ACC112 (cell line): ENCODE data around the gene ELOVL1.
A peak's percentile ranks its signal among the peaks of the same experiment; 100 is the strongest.

ENCODE experiments used
- H2AFZ ChIP-seq: fragments of 200-600 bp; sonication (generic); one replicate; pipeline ENCODE4 v1.6.0; 2017; ENCODE audit warnings: antibody characterized with exemption, low read length; ENCODE audit not compliant: unreplicated experiment
- H3K27ac ChIP-seq: fragments of 200-600 bp; sonication (generic); 2 replicates; pipeline ENCODE4 v1.5.1; 2014; ENCODE audit warnings: low read depth, mild to moderate bottlenecking, antibody characterized with exemption, low read length, moderate library complexity
- H3K27me3 ChIP-seq: fragments of 200-600 bp; sonication (generic); 2 replicates; pipeline ENCODE4 v1.6.1; 2014; ENCODE audit warnings: mild to moderate bottlenecking, antibody characterized with exemption, low read length, moderate library complexity, mixed read lengths; ENCODE audit not compliant: insufficient read depth
- H3K36me3 ChIP-seq: fragments of 200-600 bp; sonication (generic); 2 replicates; pipeline ENCODE4 v1.6.1; 2016; ENCODE audit warnings: mild to moderate bottlenecking, antibody characterized with exemption, low read length, moderate library complexity, mixed read lengths; ENCODE audit not compliant: insufficient read depth
- H3K4me1 ChIP-seq: fragments of 200-600 bp; sonication (generic); one replicate; pipeline ENCODE4 v1.6.1; 2016; ENCODE audit warnings: low read length, mixed read lengths; ENCODE audit not compliant: insufficient read depth, unreplicated experiment, control insufficient read depth
- H3K4me3 ChIP-seq: fragments of 200-600 bp; sonication (generic); 2 replicates; pipeline ENCODE4 v1.5.1; 2014; ENCODE audit warnings: mild to moderate bottlenecking, low read depth, low read length
- H3K79me2 ChIP-seq: fragments of 200-600 bp; sonication (generic); one replicate; pipeline ENCODE4 v1.6.0; 2016; ENCODE audit warnings: low read length; ENCODE audit not compliant: control insufficient read depth, unreplicated experiment, insufficient read depth

The ELOVL1 gene

DNA sequence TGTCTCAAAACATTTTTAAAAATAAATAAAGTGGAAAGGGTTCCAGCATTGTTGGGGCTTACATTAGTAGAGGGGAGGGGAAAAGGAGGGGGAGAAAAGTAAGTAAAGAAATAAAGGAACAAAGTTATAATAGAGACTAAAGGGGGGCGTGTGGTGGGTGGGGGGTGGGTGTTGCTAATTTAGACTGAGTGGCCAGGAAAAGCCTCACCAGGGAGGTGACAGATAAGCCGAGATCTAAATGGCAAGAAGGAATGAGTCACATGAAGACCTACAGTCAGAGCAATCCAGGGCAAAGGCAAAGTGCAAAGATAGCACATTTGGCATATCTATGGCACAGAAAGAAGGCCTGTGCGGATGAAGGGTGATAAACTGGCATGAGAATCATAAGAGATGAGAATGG lies 22.7 kb downstream of the ELOVL1 start:
- H3K27me3 ChIP-seq: 0 out of 2 replicates have a peak, but pooled peaks cover 7% of the 10 kb centered on the region
- H3K36me3 ChIP-seq: no peaks in the 10 kb centered on the region
- no peak overlapping the region for H3K4me3 ChIP-seq
- no peak overlapping the region for H2AFZ ChIP-seq
- H3K27ac ChIP-seq: no peak overlapping the region
- H3K4me1 ChIP-seq: peaks cover 19% of the 10 kb centered on the region
- no peaks in the 10 kb centered on the region for H3K79me2 ChIP-seq

DNA sequence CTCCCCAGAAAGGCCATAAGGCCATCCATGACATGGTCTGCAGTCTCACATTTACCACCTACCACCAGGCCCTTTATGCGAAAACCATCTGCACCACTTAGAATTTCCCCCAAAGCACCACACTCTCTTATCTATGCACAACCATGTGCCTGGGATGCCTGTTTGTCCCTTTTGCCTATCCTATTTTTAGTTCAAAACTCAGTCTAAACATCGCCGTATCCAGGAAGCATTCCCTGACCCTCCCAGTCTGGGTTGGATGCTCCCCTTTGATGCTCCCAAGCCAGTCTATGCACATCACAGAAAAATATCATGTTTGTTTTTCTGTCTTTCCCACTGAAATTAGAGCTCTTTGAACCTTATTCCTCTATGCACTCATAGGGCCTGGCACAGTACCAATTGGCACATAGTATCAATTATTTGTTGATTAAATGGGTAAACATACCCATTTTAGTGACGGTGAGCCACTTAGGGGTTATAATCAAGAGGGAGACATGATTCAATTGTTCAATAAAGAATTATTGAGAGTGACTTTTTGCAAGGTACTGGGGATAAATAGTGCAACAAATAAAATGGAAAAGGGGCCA lies 23.5 kb downstream of the ELOVL1 start:
- no peaks in the 10 kb centered on the region for H3K36me3 ChIP-seq
- H3K27me3 ChIP-seq: 0 out of 2 replicates have a peak, but pooled peaks cover 7% of the 10 kb centered on the region
- no peak overlapping the region for H3K27ac ChIP-seq
- H3K4me3 ChIP-seq: no peak overlapping the region
- peaks cover 12% of the 10 kb centered on the region for H3K4me1 ChIP-seq
- no peaks in the 10 kb centered on the region for H3K79me2 ChIP-seq
- H2AFZ ChIP-seq: no peak overlapping the region

DNA sequence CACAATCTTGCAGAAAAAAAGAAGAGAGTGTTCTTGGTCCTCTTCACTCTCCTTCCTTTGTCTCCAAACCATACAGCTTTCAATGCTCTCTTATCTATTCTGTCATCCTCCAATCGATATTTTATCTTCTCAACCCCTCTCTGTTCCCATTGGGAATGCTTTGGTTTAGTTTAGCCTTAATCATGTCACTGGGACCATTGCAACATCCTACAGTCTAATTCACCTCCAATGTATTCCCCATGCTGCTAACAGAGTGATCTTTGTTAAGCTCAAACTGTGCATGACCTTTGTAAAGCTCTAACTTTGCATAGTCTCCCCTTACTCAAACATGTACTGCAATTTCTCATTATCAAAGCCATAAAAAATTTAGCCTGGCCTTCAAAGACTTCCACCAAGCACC lies 27.3 kb downstream of the ELOVL1 start:
- H3K79me2 ChIP-seq: no peaks in the 10 kb centered on the region
- H3K27ac ChIP-seq: no peak overlapping the region
- H3K27me3 ChIP-seq: no peaks in the 10 kb centered on the region
- H2AFZ ChIP-seq: no peak overlapping the region
- H3K4me3 ChIP-seq: no peak overlapping the region
- no peaks in the 10 kb centered on the region for H3K36me3 ChIP-seq
- peaks cover 7% of the 10 kb centered on the region for H3K4me1 ChIP-seq

DNA sequence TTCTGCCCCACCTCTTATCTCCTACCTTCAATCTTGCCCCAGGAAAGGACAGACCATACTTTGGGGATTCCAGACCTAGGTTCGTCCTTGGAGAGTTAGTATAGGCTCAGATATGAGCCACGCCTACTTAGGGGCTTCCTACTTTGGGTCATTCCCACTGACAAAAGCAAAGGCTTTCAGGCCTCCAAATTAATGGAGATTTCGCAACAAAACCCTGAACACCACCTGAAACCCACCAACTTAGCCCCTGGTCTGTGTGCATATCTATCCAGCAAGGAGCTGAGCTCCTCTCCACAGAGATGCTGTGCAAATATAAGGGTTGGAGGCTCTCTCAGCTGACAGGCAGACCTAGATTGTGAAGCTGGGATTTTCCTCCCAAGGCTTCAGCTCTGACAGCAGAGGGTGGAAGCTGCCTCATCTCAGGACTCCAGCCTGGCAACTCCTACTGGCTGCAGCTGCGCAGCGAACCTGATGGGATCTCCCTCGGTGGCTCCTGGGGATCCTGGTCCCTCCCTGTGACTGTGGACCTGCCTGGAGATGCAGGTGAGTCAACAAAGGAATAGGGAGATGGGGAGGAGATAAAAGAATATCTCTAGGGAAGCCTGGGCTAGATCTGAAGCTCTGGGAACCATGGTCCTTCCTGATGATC lies 28.1 kb downstream of the ELOVL1 start:
- Histone ChIP-seq H2AFZ (no peak overlapping the region), H3K27me3 (no peaks in the 10 kb centered on the region), H3K4me1 (no peaks in the 10 kb centered on the region), H3K27ac (no peak overlapping the region), H3K79me2 (no peaks in the 10 kb centered on the region), H3K36me3 (no peaks in the 10 kb centered on the region), H3K4me3 (no peak overlapping the region)

DNA sequence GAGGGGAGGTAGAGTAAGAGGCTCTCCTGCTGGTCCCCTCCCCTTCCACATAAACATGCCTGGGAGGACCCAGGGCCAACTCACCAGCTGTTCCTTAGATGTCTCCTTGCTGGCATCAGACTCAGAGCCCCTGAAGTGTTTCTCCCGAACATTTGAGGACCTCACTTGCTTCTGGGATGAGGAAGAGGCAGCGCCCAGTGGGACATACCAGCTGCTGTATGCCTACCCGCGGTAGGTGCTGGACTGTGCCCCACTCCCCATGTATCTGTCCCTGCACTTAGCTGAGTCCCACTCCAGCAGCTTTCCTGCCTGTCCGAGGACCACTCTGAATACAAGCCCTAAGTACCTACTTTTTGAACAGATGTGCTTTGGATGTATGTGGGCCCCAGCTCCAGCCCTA lies 29.8 kb downstream of the ELOVL1 start:
- Histone ChIP-seq H3K36me3 (no peaks in the 10 kb centered on the region), H3K27ac (no peak overlapping the region), H3K4me1 (no peaks in the 10 kb centered on the region), H3K4me3 (no peak overlapping the region), H3K79me2 (no peaks in the 10 kb centered on the region), H3K27me3 (no peaks in the 10 kb centered on the region), H2AFZ (no peak overlapping the region)

DNA sequence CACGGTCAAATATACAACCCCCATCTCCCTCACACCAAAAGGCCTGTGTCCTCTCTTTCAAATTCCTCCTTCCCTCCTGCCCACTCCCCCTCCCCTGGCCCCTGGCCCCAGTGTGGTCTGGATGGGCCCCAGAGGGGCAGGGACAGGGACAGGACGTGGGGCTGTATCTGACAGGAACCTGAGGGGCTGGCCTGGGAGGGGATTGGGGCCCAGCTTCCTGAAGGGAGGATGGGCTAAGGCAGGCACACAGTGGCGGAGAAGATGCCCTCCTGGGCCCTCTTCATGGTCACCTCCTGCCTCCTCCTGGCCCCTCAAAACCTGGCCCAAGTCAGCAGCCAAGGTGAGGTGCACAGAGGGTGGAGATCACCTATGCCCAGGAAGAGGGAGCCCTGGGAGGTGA lies 30.2 kb downstream of the ELOVL1 start, which contains the start of gene MPL:
MPL (plus strand) TSS at position 231 of the 400 bp plus-strand sequence; CDS start at position 262, 31 bp downstream.
- Histone ChIP-seq H3K4me1 (no peaks in the 10 kb centered on the region), H3K4me3 (no peak within 1 kb of the TSS), H3K36me3 (no peaks in the 10 kb centered on the region), H3K27me3 (no peaks in the 10 kb centered on the region), H3K79me2 (no peaks in the 10 kb centered on the region), H3K27ac (no peak within 1 kb of the TSS), H2AFZ (no peak within 1 kb of the TSS)

DNA sequence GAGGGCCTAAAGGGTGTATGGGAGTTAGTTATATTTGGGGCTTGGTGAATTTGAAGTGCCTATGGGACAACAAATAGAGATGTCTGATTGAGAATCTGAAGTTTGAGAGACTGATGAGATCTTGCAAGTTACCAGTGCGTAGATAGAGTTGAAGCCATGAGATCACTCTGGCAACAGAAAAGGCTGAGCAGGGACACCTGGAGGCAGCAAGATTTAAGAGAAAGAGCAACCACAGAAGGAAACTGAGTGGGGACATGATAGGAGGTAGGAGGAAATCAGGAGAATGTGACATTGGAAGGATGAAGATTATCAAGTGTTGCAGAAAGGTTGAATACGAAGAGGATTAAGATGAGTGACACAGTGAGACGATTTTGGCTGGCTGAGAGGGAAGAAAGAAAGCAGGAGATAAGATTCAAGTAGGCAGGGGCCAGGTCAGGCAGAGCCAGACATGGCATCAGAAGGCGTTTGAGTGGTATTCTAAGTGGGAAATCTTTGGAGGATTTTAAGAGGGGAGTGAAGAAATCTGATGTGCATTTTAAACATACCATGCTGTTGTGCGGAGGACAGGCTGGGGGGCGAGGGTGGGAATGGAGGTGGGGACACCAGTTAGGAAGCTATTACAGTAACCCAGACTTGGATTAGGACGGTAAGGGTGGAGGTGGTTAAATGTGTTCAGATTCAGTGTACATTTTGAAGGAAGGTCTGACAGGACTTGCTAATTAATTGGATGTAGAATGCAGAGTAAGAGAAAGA lies 33.2 kb downstream of the ELOVL1 start:
- H3K36me3 ChIP-seq: no peaks in the 10 kb centered on the region
- H3K4me3 ChIP-seq: no peak overlapping the region
- H3K27me3 ChIP-seq: no peaks in the 10 kb centered on the region
- H3K79me2 ChIP-seq: no peaks in the 10 kb centered on the region
- no peak overlapping the region for H2AFZ ChIP-seq
- peaks cover 12% of the 10 kb centered on the region for H3K4me1 ChIP-seq
- H3K27ac ChIP-seq: no peak overlapping the region

DNA sequence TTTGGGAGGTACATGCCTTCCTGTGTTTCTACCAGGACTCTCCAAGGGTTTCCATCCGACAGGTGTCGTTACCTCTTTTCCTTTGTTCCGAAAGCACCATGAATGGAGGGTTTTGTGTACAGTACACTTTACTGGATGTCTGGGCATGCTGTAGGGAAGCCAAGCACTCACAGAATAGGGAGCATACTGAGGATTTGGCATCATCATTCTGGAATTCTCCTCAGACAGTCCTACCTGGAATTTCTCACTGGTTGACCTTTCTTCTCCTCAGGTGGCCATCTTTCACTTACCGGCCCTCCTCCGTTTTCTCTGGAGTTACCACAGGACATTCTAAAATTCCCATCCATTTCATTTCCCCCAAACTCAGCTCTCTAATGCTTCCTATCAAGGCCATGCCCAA lies 36.1 kb downstream of the ELOVL1 start:
- Histone ChIP-seq H3K4me3 (no peak overlapping the region), H3K79me2 (no peaks in the 10 kb centered on the region), H3K36me3 (no peaks in the 10 kb centered on the region)

DNA sequence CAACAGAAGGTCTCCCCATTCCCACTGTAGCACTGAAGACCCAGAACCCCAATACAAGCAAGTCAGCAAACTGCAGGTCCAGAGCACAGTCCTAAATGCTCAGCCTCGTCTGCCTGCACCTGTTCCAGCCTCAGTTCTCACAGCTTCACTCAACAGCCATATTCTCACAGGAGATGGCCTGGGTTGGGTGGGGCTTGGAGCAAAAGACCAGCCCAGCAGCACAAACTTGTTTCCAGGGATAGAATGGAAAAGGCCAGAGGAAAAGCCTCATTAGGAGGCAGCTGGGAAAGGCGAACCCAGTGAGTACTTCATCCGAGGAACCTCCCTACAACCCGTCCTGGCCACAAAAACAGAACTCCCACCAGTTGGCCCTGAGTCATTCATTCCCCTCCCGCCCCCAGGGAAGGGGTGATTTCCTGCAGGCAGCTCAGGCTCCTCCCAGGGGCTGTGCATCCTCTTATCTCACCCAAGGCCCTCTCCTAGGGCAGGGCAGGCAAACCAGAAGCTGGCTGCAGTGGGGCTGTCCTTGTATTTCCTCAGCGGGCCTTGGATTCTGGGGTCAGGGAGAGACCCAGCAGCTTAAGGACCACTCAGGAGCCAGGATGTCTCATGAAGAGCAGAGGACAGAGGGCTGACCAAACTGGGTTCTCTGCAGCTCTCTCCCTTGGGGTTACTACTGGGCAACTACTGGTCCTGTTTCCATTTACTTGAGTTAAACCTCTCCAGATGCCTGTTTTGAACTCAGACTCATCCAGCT lies 37.6 kb downstream of the ELOVL1 start:
- H3K27ac ChIP-seq: peak overlapping the region; percentile 27; the same call in 1 of the 2 replicates
- no peaks in the 10 kb centered on the region for H3K79me2 ChIP-seq
- H3K4me3 ChIP-seq: no peak overlapping the region
- H3K36me3 ChIP-seq: no peaks in the 10 kb centered on the region
- peaks cover 13% of the 10 kb centered on the region for H3K4me1 ChIP-seq
- H2AFZ ChIP-seq: peak overlapping the region; percentile 41
- H3K27me3 ChIP-seq: no peaks in the 10 kb centered on the region

More for the DNA sequence above, 36.1 kb downstream of the ELOVL1 start:
- peaks cover 13% of the 10 kb centered on the region for H3K4me1 ChIP-seq
- H3K27me3 ChIP-seq: no peaks in the 10 kb centered on the region
- H3K27ac ChIP-seq: no peak overlapping the region
- H2AFZ ChIP-seq: no peak overlapping the region

DNA sequence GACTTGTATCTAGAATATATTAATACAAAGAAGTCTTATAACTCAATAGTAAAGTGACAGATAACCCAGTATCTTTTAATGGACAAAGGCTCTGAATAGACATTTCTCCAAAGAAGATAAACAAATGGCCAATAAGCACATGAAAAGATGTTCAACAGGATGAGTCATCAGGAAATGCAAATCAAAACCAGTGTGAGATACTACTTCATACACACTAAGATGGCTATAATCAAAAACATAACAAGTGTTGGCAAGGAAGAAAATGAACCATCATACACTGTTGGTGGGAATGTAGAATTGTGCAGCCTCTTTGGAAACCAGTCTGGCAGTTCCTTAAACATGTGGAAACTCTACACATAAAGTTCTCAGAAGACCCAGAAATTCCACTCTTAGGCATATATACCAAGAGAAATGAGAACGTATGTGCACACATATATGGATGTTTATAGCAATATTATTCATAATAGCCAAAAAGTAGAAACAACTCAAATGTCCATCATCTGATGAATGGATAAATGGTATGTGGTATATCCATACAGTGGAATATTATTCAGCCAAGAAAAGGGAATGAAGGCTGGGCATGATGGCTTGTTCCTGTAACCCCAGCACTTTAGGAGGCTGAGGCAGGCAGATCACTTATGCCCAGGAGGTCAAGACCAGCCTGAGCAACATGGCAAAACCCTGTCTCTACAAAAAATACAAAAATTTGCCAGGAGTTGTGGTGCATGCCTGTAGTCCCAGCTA lies 40.1 kb downstream of the ELOVL1 start:
- Histone ChIP-seq H3K79me2 (no peaks in the 10 kb centered on the region), H3K27me3 (no peaks in the 10 kb centered on the region), H3K4me3 (no peak overlapping the region), H2AFZ (no peak overlapping the region), H3K4me1 (peaks cover 13% of the 10 kb centered on the region), H3K27ac (no peak overlapping the region), H3K36me3 (no peaks in the 10 kb centered on the region)
